ENCODE measurements around the gene PAFAH1B2.

PAFAH1B2 gene

DNA sequence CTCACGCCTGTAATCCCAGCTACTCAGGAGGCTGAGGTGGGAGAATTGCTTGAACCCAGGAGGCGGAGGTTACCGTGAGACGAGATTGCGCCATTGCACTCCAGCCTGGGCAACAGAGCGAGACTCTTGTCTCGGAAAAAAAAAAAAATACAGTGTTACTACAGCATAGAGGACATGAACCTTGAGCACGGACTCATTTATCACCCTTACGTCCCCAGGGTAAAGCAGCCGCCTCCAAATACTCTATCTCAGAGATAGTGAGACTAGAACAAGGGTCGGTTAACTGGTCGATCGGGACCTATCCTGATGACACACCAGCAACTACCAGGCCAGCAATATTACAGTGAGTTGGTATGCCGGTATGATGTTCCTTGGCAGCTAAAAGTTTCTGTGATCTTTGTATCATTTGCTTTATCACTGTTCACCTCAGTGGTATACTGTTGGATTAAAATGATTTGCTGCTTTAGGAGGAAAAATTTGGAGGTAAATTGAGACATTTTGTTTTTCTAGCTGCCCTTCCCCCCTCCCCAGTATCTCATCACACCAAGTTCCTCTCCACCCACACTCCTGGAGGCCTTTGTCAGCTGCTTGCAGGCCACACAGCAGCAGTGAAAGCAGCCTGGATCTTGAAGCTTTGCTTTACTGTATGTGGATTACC lies 27.4 kb downstream of the PAFAH1B2 start:
- Histone ChIP-seq H3K27ac (no peak overlapping the region), H3K4me2 (no peak overlapping the region), H3K9me3 (no peaks in the 10 kb centered on the region), H3K4me3 (no peak overlapping the region), H3K9ac (no peak overlapping the region), H3K4me1 (peaks cover 12% of the 10 kb centered on the region; the same call in 1 of the 2 replicates), H3K27me3 (no peaks in the 10 kb centered on the region), H3K36me3 (peaks cover 54% of the 10 kb centered on the region), H4K20me1 (peaks cover 64% of the 10 kb centered on the region)
- no peak for TF ChIP-seq Cebpa-rat (IDR thresholded peaks at IDR 0.05)

DNA sequence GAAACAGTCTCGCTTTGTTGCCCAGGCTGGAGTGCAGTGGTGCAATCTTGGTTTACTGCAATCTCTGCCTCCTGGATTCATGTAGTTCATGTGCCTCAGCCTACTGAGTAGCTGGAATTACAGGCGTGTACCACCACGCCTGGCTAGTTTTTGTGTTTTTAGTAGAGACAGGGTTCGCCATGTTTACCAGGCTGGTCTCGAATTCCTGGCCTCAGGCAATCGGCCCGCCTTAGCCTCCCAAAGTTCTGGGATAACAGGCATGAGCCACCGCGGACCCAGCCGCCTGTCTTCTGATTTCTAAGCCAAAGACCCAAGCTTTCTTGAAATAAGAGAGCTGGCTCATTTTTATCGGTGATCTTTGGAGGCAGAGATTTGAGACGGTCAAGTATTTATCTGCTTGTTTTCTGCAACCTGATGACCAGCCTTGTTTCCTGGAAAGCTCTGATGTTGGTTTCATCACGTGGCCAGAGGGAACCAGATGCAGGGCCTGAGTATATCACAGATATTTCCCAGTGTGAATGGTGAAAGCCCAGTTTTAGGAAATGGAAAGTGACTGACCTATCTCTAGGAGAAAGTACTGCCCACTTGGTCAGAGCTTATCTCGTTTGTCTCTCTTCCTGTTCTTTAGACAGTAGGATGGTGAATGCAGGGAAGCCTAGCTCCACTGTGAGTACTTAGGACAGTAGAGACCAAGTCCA lies 28.8 kb downstream of the PAFAH1B2 start:
- Histone ChIP-seq H3K4me2 (no peak overlapping the region), H3K27ac (no peak overlapping the region)

DNA sequence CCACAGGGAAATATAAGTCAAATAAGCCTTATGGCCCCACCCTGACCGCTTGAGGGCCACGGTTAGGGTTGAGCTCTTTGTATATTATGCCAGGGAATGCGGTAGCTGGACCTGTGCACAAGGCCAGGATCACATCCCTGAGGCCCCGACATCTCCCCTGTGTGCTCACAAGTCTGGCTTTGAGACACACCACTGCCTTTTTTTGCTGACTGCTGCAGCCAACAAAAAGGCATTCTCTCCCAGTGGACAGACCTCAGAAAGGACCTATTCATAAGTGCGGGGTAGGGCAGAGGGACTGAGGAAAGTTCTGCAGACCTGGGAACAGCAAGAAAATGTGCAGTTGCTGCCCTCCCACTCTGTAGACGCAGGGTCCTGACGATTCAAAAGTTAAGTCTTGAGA lies 31.0 kb downstream of the PAFAH1B2 start:
- no peak overlapping the region for H3K27ac ChIP-seq
- no peaks in the 10 kb centered on the region for H3K9me3 ChIP-seq
- H4K20me1 ChIP-seq = peaks cover 32% of the 10 kb centered on the region
- H3K4me2 ChIP-seq = no peak overlapping the region
- H3K4me3 ChIP-seq = no peak overlapping the region
- peaks cover 21% of the 10 kb centered on the region for H3K4me1 ChIP-seq
- no peak for TF ChIP-seq Cebpa-rat (IDR thresholded peaks at IDR 0.05)
- no peaks in the 10 kb centered on the region for H3K27me3 ChIP-seq
- no peak overlapping the region for H3K9ac ChIP-seq
- peaks cover 20% of the 10 kb centered on the region for H3K36me3 ChIP-seq

More for the DNA sequence above, 28.8 kb downstream of the PAFAH1B2 start:
- Histone ChIP-seq H3K36me3 (peaks cover 41% of the 10 kb centered on the region), H3K4me3 (no peak overlapping the region), H3K27me3 (no peaks in the 10 kb centered on the region), H3K9ac (no peak overlapping the region), H4K20me1 (peaks cover 51% of the 10 kb centered on the region), H3K9me3 (no peaks in the 10 kb centered on the region), H3K4me1 (peaks cover 5% of the 10 kb centered on the region)
- TF ChIP-seq Cebpa-rat (IDR thresholded peaks at IDR 0.05) = no peak

GRCh38 chr11:117175781-117176180 lies 31.7 kb downstream of the PAFAH1B2 start:
- Histone ChIP-seq H4K20me1 (peaks cover 26% of the 10 kb centered on the region), H3K4me1 (peaks cover 28% of the 10 kb centered on the region), H3K36me3 (peaks cover 13% of the 10 kb centered on the region), H3K9me3 (no peaks in the 10 kb centered on the region), H3K9ac (no peak overlapping the region), H3K4me2 (no peak overlapping the region), H3K27me3 (no peaks in the 10 kb centered on the region), H3K27ac (no peak overlapping the region), H3K4me3 (no peak overlapping the region)
- no peak for TF ChIP-seq Cebpa-rat (IDR thresholded peaks at IDR 0.05)

DNA sequence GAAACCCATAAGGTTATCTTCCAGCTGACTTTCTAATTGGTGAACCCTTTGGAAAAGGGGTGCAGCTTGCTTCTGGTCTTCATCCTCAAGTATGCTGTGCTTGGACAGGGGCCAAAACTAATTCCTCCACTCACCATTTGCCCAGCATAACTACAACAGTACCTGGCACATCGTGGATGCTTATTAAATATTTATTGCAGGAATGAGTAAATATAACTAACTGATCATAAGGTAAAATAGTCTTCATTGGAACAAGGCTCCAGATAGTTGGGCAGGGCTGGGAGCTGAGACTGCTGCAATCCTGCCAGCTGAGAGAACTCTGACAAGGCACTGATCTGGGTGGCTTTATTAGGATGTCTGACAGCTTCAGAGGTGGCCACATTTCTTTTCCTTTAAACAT lies 32.1 kb downstream of the PAFAH1B2 start:
- H3K9ac ChIP-seq = no peak overlapping the region
- H3K27me3 ChIP-seq = no peaks in the 10 kb centered on the region
- no peak overlapping the region for H3K27ac ChIP-seq
- no peak overlapping the region for H3K4me3 ChIP-seq
- peaks cover 9% of the 10 kb centered on the region for H3K36me3 ChIP-seq
- peaks cover 32% of the 10 kb centered on the region for H3K4me1 ChIP-seq
- H3K4me2 ChIP-seq = no peak overlapping the region
- no peak for TF ChIP-seq Cebpa-rat (IDR thresholded peaks at IDR 0.05)
- no peaks in the 10 kb centered on the region for H3K9me3 ChIP-seq
- H4K20me1 ChIP-seq = peaks cover 22% of the 10 kb centered on the region

DNA sequence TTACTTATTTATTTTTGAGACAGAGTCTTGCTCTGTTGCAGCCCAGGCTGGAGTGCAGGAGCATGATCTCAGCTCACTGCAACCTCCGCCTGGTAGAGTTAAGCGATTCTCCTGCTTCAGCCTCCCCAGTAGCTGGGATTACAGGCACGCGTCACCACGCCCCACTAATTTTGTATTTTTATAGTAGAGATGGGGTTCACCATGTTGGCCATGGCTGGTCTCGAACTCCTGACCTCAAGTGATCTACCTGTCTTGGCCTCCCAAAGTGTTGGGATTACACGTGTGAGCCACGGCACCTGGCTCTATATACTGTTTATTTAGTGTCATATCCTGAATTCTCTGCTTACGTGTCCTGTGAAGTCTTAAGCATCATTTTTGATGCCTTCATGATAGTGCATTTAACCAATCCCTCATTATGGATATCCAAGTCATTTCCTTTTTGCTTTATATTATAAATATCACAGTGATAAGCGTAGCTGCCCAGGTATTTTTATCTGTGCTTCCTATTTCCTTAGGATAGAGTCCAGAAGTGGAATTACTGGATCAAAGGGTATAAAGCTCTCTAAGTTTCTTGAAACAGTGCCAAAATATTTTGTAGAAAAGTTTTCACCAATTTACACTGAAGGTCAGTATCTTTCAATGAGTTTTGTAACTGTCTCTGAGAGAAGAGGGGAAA lies 33.6 kb downstream of the PAFAH1B2 start:
- TF ChIP-seq Cebpa-rat (IDR thresholded peaks at IDR 0.05) = no peak
- peaks cover 40% of the 10 kb centered on the region for H3K4me1 ChIP-seq
- H4K20me1 ChIP-seq = peaks cover 11% of the 10 kb centered on the region; the same call in 1 of the 2 replicates
- peak overlapping the region; percentile 77 for H3K4me3 ChIP-seq
- H3K27ac ChIP-seq = peak overlapping the region; percentile 50
- peaks cover 11% of the 10 kb centered on the region; the same call in 1 of the 2 replicates for H3K36me3 ChIP-seq
- no peaks in the 10 kb centered on the region for H3K9me3 ChIP-seq
- H3K4me2 ChIP-seq = peak overlapping the region; percentile 98
- H3K9ac ChIP-seq = peak overlapping the region; percentile 81
- H3K27me3 ChIP-seq = no peaks in the 10 kb centered on the region

GRCh38 chr11:117178210-117179034 lies 34.3 kb downstream of the PAFAH1B2 start, which contains the start of gene SIDT2:
TSS of gene SIDT2 (plus strand) at chr11:117178743. CDS start at chr11:117179264, 521 bp downstream.
- peak within 1 kb of the TSS; percentile 77 for H3K4me3 ChIP-seq
- H3K27me3 ChIP-seq = no peaks in the 10 kb centered on the region
- H3K9me3 ChIP-seq = no peaks in the 10 kb centered on the region
- H3K36me3 ChIP-seq = peaks cover 14% of the 10 kb centered on the region; the same call in 1 of the 2 replicates
- H4K20me1 ChIP-seq = peaks cover 4% of the 10 kb centered on the region; the same call in 1 of the 2 replicates
- H3K4me2 ChIP-seq = peak within 1 kb of the TSS; percentile 98
- TF ChIP-seq Cebpa-rat (IDR thresholded peaks at IDR 0.05) = no peak
- peaks cover 40% of the 10 kb centered on the region for H3K4me1 ChIP-seq
- H3K9ac ChIP-seq = peak within 1 kb of the TSS; percentile 81
- peak within 1 kb of the TSS; percentile 84 for H3K27ac ChIP-seq

GRCh38 chr11:117179048-117179999 lies 35.2 kb downstream of the PAFAH1B2 start:
- TF ChIP-seq Cebpa-rat (IDR thresholded peaks at IDR 0.05) = no peak
- peak overlapping the region; percentile 81 for H3K9ac ChIP-seq
- peak overlapping the region; percentile 98 for H3K4me2 ChIP-seq
- peak overlapping the region; percentile 77 for H3K4me3 ChIP-seq
- no peaks in the 10 kb centered on the region for H3K27me3 ChIP-seq
- no peaks in the 10 kb centered on the region for H4K20me1 ChIP-seq
- peaks cover 14% of the 10 kb centered on the region; the same call in 1 of the 2 replicates for H3K36me3 ChIP-seq
- H3K9me3 ChIP-seq = no peaks in the 10 kb centered on the region
- H3K27ac ChIP-seq = peak overlapping the region; percentile 84
- peaks cover 40% of the 10 kb centered on the region for H3K4me1 ChIP-seq

Data from BLaER1 (cell line).